NCI-H2107 treated with DMSO at 0.1 percent for 48 hours (cell line): Measurements from ENCODE around the gene NPTX2.
A peak's percentile ranks its signal among the peaks of the same experiment; 100 is the strongest.
"Not testable (repeated sequence)": the region's sequence is repeated elsewhere in the genome, so short reads cannot be mapped to it uniquely, and the experiment has no call there.

Source experiments
- DNase-seq: peaks from one replicate; lab custom pipeline; 2025; ENCODE audit not compliant: unreplicated experiment; lab: John Stamatoyannopoulos, UW

NPTX2 gene

GRCh38 chr7:98617051-98617959, at the start of gene NPTX2:
Gene NPTX2 (plus strand): TSS chr7:98617285. CDS start chr7:98617462, 177 bp downstream.
- peak; percentile 53 for DNase-seq

GRCh38 chr7:98567991-98568390, 49.1 kb upstream of the NPTX2 start:
- no peak for DNase-seq

GRCh38 chr7:98568891-98569290, 48.2 kb upstream of the NPTX2 start:
- no peak for DNase-seq

GRCh38 chr7:98569691-98570337, 47.3 kb upstream of the NPTX2 start:
- DNase-seq, result peak; percentile 56

- DNase-seq, result no peak
Measured at GRCh38 chr7:98571006-98571405, 46.1 kb upstream of the NPTX2 start.

GRCh38 chr7:98571986-98572385, 45.1 kb upstream of the NPTX2 start:
- no peak for DNase-seq

- not testable (repeated sequence) for DNase-seq
Measured at GRCh38 chr7:98572716-98573115, 44.4 kb upstream of the NPTX2 start.

- no peak for DNase-seq
Measured at GRCh38 chr7:98573816-98574215, 43.3 kb upstream of the NPTX2 start.

GRCh38 chr7:98575878-98576277, 41.2 kb upstream of the NPTX2 start:
- DNase-seq, result no peak

GRCh38 chr7:98584830-98585229, 32.3 kb upstream of the NPTX2 start:
- DNase-seq, result no peak

- no peak for DNase-seq
Measured at GRCh38 chr7:98591926-98592325, 25.2 kb upstream of the NPTX2 start.

- no peak for DNase-seq
Measured at GRCh38 chr7:98594348-98594747, 22.7 kb upstream of the NPTX2 start.

GRCh38 chr7:98594787-98595186, 22.3 kb upstream of the NPTX2 start:
- no peak for DNase-seq

- DNase-seq, result no peak
Measured at GRCh38 chr7:98598846-98599615, 18.1 kb upstream of the NPTX2 start.

- no peak for DNase-seq
Measured at GRCh38 chr7:98599886-98600285, 17.2 kb upstream of the NPTX2 start.

- DNase-seq, result no peak
Measured at GRCh38 chr7:98602755-98603398, 14.2 kb upstream of the NPTX2 start.

GRCh38 chr7:98603399-98603788, 13.7 kb upstream of the NPTX2 start:
- no peak for DNase-seq

GRCh38 chr7:98613601-98614425, 3.3 kb upstream of the NPTX2 start:
- no peak for DNase-seq

- no peak for DNase-seq
Measured at GRCh38 chr7:98616381-98617050, 569 bp upstream of the NPTX2 start.

GRCh38 chr7:98617960-98618418, 904 bp downstream of the NPTX2 start:
- no peak for DNase-seq
